SJCRH30 (cell line): ENCODE data around the gene PLCB1. TPM values are rescaled to one million over a fixed set of nuclear protein-coding genes. Genes with fewer than 3 reads are reported as not detected.

Source experiments
- DNase-seq, 2 experiments: peaks; one replicate each; pipeline ENCODE4 v3.0.0-alpha.2; 2015 to 2020
- H3K27ac ChIP-seq: fragments of 250-450 bp; sonication (Bioruptor Pico); 2 replicates; pipeline ENCODE4 v1.5.1; 2020; ENCODE audit warnings: mild to moderate bottlenecking, moderate library complexity
- H3K27me3 ChIP-seq: fragments of 250-450 bp; sonication (Bioruptor Pico); 2 replicates; pipeline ENCODE4 v1.5.1; 2020; ENCODE audit warnings: mild to moderate bottlenecking, moderate library complexity
- H3K36me3 ChIP-seq: fragments of 250-450 bp; sonication (Bioruptor Pico); 2 replicates; pipeline ENCODE4 v1.5.1; 2020; ENCODE audit warnings: mild to moderate bottlenecking, moderate library complexity
- H3K4me1 ChIP-seq: fragments of 250-450 bp; sonication (Bioruptor Pico); 2 replicates; pipeline ENCODE4 v1.5.1; 2020; ENCODE audit warnings: mild to moderate bottlenecking, moderate library complexity
- H3K4me3 ChIP-seq: fragments of 250-450 bp; sonication (Bioruptor Pico); 2 replicates; pipeline ENCODE4 v1.5.1; 2020; ENCODE audit warnings: mild to moderate bottlenecking, moderate library complexity
- H3K9me3 ChIP-seq: fragments of 250-450 bp; sonication (Bioruptor Pico); replicated peaks from 2 replicates; pipeline ENCODE4 v1.5.1; 2020; ENCODE audit warnings: mild to moderate bottlenecking, moderate library complexity
- total RNA-seq: library from RNA; depleted of rRNA; stranded (reverse); fragments of >200 nt; shearing (Covaris generic); gene quantifications from 2 replicates; pipeline ENCODE4 v1.2.3, GENCODE V29; 2014

Gene PLCB1
- total RNA-seq, 1 experiment from 2014 or later: 13.4 TPM

DNA sequence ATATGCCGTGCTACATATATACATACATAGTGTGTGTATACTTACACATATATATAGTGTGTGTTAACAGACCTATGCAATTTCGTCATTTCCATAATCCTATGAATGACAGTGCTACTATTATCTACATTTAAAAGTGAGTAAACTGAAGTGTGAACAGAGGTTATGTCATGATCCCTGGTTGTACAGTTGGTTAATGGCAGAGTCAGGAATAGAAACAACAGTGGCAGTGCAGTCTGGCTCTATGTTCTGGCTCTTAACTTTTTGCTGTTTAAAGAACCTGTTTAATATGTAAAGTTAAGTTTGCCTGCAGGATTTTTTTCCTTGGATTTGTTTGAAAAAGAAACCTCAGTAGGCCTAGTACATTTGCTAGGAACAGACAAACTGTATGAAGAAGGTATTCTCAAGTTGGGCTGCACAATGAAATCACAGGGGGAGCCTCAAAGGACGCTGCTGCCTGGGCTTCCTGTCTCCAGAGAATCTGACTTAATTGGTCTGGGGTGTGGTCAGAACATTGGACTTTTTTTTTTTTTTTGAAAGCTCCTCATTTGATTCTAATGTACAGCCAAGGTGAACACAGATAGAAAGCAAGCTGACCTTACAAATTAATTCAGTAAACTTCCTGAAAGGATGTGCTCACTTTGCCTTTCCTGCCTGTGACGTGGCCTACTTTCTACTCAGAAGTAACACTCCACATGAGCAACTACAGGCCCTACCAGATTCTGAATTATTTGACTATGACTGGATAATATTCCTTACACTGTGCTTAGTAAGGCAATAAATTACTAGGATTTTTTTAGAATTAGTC is 29.4 kb downstream of the PLCB1 start:
- no peak for DNase-seq
- H3K36me3 ChIP-seq: no peaks in the 10 kb centered on the region
- no peak overlapping the region for H3K4me3 ChIP-seq
- H3K27ac ChIP-seq: no peak overlapping the region
- no peaks in the 10 kb centered on the region for H3K27me3 ChIP-seq
- peaks cover 4% of the 10 kb centered on the region for H3K4me1 ChIP-seq
- H3K9me3 ChIP-seq: no peaks in the 10 kb centered on the region

DNA sequence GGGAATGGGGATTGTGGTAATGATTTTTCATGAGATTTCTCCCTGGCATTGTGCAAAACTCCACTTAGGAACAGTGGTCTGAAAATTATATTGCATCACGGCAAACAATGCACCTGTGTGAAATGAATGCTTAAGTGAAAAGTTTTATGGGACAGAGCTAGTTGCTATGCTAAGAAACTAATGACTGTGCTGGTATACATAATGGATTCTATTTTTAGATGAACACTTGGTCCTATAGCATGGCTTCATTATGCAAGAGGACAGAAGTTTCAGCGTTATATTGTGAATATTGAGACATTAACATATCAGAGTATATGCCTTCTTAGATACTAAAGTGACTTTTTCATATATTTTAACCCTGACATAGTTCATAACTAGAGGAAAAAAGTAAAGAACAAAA is 30.5 kb downstream of the PLCB1 start:
- Histone ChIP-seq H3K27ac (no peak overlapping the region), H3K4me3 (no peak overlapping the region), H3K4me1 (no peaks in the 10 kb centered on the region), H3K9me3 (no peaks in the 10 kb centered on the region), H3K36me3 (no peaks in the 10 kb centered on the region), H3K27me3 (no peaks in the 10 kb centered on the region)
- DNase-seq: no peak

DNA sequence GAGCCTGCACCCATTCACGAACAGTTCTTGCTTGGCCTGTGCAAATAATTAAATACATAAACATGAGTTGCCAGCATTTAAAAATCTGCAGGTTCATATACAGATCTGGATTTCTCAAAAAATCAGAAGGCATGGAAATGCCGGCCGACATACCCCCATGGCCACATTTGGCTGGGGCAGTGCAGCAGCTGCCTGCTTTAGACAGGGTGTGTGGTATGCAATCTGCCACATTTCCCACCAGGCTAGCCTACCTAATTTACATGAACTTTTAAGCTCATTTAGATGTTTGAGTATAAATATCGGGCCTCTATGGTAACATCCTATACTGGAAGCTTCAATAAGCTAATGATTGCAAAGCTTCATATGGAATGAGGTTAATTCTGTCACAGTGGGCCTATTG is 31.5 kb downstream of the PLCB1 start:
- no peak for DNase-seq
- Histone ChIP-seq H3K4me3 (no peak overlapping the region), H3K36me3 (no peaks in the 10 kb centered on the region), H3K9me3 (no peaks in the 10 kb centered on the region), H3K27me3 (no peaks in the 10 kb centered on the region), H3K4me1 (no peaks in the 10 kb centered on the region), H3K27ac (no peak overlapping the region)

DNA sequence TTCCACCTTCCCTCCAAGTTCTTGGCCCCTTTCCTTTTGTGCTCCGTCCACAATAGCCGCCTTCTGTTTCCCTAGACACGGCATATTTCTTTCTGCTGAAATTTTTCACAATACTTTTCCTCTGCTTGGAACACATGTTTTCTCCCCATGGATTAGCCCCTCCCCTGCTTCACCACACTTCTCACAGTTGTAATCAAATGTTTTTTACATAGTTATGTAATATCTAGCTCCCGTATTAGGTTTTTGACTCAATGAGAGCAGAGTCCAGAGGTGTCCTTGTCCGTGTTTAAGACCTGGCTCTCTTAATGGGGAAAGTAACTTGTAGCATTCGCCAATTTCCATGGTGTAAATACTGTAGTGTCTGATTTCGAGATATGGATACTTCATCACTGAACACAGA is 34.7 kb downstream of the PLCB1 start:
- no peak for DNase-seq
- Histone ChIP-seq H3K36me3 (no peaks in the 10 kb centered on the region), H3K4me1 (no peaks in the 10 kb centered on the region)

DNA sequence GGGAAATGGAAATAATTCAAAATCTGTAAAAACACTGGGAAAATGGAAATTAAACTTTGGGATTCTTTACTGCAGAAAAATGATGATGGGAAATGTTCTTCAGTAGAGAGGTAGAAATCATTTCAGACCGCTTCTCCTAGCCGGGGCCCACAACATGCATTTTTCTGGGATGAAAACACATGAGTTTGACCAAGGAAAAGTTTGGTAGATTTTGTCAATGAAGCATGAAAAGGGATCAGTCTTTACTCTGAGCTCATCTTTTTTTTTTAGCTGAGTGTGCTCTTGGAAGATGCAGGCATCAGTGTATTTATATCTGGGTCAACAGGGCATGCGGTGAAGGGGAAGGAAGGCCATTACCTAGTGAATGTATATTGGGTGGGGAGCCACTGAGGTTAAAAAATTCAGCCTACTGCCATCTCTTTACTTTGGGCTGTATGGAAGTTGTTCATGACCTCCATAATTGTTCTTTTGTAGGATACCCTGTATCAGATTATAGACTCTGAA is 36.8 kb downstream of the PLCB1 start:
- no peaks in the 10 kb centered on the region for H3K36me3 ChIP-seq
- H3K27me3 ChIP-seq: no peaks in the 10 kb centered on the region
- H3K27ac ChIP-seq: no peak overlapping the region
- H3K4me3 ChIP-seq: no peak overlapping the region
- DNase-seq: no peak
- H3K9me3 ChIP-seq: no peaks in the 10 kb centered on the region
- H3K4me1 ChIP-seq: no peaks in the 10 kb centered on the region

More for the DNA sequence above, 34.7 kb downstream of the PLCB1 start:
- Histone ChIP-seq H3K4me3 (no peak overlapping the region), H3K9me3 (no peaks in the 10 kb centered on the region), H3K27ac (no peak overlapping the region), H3K27me3 (no peaks in the 10 kb centered on the region)

DNA sequence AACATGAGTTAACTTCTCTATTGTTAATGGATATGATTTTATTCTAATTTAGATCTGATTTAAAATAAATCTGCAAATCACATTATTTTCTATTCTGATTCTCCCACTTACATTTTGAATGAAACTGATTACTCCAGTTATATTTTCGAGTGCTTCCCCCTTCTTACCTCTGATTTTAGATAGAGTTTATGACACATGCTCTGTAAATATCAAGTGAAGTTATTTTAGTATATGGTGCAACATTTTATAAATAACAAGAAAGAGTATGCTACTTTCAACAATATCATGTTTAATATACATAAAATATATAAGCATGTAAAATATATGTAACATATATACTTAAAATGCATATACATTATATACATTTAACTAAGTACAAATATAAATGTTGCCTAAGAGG is 38.9 kb downstream of the PLCB1 start:
- Histone ChIP-seq H3K27ac (no peak overlapping the region), H3K4me3 (no peak overlapping the region), H3K9me3 (no peaks in the 10 kb centered on the region), H3K36me3 (no peaks in the 10 kb centered on the region), H3K27me3 (no peaks in the 10 kb centered on the region), H3K4me1 (no peaks in the 10 kb centered on the region)
- DNase-seq: no peak

DNA sequence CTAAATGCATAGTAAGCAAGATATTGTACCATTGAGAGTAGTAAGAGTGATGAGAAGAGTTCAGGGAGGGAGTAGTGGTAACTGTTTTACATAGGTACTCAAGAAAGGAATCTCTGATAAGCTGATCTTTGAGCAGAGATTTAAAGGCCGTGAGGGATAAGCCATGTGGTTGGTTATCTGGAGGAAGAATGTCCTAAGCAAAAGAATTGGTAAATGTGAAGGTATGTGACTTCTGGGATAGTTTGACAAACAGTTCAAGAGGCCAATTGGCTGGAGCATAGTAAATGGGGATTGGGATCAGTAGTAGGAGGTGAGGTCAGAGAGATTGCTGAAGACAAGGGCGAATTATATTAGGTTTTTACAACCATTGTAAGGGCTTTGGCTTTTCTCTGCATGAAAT is 40.1 kb downstream of the PLCB1 start:
- H3K4me3 ChIP-seq: no peak overlapping the region
- no peaks in the 10 kb centered on the region for H3K27me3 ChIP-seq
- no peak for DNase-seq
- no peaks in the 10 kb centered on the region for H3K4me1 ChIP-seq
- no peaks in the 10 kb centered on the region for H3K36me3 ChIP-seq
- H3K9me3 ChIP-seq: no peaks in the 10 kb centered on the region
- H3K27ac ChIP-seq: no peak overlapping the region

DNA sequence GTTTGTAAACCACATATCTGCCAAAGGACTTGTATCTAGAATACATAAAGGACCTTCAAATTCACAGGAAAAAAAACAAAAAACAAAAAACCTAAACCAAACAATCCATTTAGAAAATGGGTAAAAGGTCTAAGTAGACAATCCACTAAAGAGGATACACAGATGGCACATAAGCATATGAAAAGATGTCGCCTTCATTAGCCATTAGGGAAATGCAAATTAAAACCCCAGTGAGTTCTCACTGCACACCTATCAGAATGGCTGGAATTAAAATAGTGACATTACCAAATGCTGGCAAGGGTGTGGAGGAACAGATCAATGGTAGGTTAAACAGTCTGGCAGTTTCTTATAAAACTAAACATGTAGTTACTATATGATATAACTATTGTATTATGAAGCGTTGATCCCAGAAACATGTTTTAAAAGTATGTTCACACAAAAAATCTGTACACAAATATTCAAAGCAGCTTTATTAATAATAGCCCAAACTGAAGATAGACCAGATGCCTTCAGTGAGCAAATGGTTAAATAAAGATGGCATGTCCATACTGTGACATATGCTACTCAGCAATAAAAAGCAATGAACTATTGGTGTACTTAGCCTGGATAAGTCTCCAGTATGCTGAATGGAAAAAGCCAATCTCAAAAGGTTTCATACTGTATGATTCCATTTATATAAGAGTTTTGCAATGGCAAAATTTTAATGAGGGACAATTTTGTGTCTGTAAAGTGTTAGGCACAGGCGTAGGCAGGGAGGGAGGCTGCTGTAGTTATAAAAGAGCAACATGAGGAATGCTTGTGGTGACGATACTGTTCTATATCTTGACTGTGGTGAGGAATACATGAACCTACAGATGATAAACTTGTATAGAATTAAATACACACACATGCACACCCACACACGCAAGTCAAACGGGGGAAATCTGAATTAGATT is 43.9 kb downstream of the PLCB1 start:
- no peak overlapping the region for H3K4me3 ChIP-seq
- no peaks in the 10 kb centered on the region for H3K27me3 ChIP-seq
- no peaks in the 10 kb centered on the region for H3K36me3 ChIP-seq
- no peak for DNase-seq
- no peaks in the 10 kb centered on the region for H3K4me1 ChIP-seq
- H3K27ac ChIP-seq: no peak overlapping the region
- H3K9me3 ChIP-seq: no peaks in the 10 kb centered on the region

DNA sequence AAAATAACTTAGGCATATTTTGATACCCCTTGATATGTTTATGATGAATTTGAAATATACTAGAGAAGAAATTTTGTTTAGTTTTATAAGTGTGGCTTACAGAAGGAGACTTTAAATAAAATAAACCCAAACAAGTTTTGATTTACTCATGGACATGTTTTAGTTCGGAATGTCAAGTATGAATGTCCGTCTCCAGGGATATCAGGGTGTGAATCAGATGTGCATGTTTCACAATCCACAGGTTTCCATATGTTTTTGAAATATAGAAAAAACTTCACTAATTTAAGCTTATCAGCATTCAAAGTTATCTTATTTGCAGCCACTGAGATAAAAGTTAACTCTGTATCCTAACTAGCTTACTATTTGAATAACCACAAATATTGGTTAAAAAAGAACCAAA is 51.5 kb downstream of the PLCB1 start:
- H3K9me3 ChIP-seq: no peaks in the 10 kb centered on the region
- no peak for DNase-seq
- H3K4me3 ChIP-seq: no peak overlapping the region

DNA sequence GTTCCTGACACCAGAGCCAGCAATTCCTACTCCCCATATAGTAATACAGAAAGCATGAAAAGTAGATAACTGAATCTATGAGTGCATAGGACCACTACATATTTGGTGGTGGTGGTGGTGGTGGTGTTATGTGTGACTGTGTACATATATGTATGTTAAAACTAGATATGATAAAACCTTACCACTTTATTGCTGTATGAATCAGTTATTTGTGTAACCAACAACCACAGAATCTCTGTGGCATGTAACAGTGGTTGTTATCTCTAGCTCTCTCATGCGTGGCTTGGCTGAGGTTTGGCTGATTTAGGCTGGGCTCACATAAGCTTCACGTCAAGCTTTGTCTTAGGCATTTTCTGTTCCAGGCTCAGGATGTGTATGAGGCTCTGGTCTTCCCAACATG is 55.7 kb downstream of the PLCB1 start:
- H3K9me3 ChIP-seq: no peaks in the 10 kb centered on the region
- no peaks in the 10 kb centered on the region for H3K4me1 ChIP-seq
- no peaks in the 10 kb centered on the region for H3K27me3 ChIP-seq
- no peak overlapping the region for H3K4me3 ChIP-seq
- no peak for DNase-seq
- H3K36me3 ChIP-seq: no peaks in the 10 kb centered on the region
- H3K27ac ChIP-seq: no peak overlapping the region

More for the DNA sequence above, 51.5 kb downstream of the PLCB1 start:
- Histone ChIP-seq H3K27me3 (no peaks in the 10 kb centered on the region), H3K27ac (no peak overlapping the region), H3K36me3 (no peaks in the 10 kb centered on the region), H3K4me1 (no peaks in the 10 kb centered on the region)

DNA sequence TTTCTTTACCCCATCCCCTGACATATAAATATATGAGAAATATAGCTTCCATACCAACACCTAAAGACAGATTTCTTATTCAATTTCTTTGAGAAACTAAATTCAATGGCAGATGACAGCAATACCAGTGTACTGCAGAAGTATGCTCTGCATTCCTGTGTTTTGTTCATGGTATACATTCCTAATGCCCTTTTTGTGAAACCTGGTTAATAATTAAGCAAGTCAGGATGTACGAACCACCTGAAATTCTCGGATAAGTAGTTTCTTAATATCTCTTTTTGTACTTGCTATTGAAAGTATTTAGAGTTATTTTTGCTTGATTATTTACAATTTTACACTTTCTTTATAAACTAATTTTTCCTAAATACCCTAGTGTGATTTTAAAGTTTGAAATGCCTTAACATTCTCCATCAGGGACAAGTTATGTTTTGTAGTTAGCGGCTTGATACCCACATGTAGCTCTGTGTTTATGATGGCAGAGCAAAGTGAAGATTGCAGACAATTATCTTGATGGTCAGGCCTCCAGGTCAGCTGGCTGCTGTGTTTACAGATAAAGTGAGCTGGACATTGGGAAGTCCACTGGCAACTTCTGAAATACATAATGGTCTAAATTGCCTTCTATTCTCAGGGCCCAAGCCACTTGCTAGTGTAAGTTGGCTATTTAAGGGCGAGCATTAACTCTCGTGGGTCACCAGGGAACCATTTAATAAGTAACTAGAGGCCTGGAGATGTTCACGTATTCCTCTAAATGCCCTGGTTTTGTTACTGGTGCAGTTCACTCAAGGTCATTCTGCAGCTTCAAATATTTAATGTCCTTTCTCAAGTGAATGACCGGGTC is 58.2 kb downstream of the PLCB1 start:
- no peaks in the 10 kb centered on the region for H3K36me3 ChIP-seq
- no peaks in the 10 kb centered on the region for H3K9me3 ChIP-seq
- DNase-seq: no peak
- H3K27ac ChIP-seq: no peak overlapping the region
- no peaks in the 10 kb centered on the region for H3K4me1 ChIP-seq
- no peaks in the 10 kb centered on the region for H3K27me3 ChIP-seq
- H3K4me3 ChIP-seq: no peak overlapping the region

DNA sequence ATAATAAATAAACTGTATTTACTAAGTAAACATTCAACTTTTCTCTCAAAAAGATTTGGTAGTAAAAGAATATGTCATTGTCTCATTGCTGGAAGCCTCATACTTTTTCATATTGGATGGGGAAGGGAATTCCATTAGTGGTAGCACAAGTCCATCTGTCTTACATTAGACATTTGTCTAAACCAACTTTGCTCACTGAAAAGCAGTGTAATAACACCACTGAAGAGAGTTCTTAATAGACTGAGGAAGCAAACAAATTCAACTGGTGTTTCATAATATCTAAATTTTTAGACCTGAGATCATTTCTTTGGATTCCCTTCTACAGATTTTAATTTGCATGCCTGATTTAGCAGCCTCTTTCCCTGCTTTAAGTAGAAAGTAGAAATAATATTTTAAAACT is 62.7 kb downstream of the PLCB1 start:
- no peaks in the 10 kb centered on the region for H3K9me3 ChIP-seq
- H3K27me3 ChIP-seq: no peaks in the 10 kb centered on the region
- H3K4me3 ChIP-seq: no peak overlapping the region
- no peaks in the 10 kb centered on the region for H3K36me3 ChIP-seq
- no peak for DNase-seq
- no peaks in the 10 kb centered on the region for H3K4me1 ChIP-seq
- no peak overlapping the region for H3K27ac ChIP-seq

DNA sequence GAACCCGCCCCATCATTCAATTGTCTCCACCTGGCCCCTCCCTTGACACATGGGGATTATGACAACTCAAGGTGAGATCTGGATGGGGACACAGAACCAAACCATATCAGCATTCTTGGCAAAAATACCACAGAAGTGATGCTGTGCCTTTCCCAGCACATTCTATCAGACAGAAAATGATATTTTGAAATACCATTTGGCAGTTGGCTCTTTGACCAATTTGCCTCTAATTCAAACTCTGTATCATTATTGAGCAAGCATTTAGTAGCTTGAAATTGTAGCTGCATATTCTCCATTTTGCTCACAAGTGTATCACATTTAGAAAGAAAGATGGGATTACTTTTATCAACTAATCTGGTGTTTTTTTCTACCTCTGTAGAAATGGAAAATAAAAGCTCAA is 64.0 kb downstream of the PLCB1 start:
- Histone ChIP-seq H3K27me3 (no peaks in the 10 kb centered on the region), H3K4me3 (no peak overlapping the region), H3K9me3 (no peaks in the 10 kb centered on the region), H3K27ac (no peak overlapping the region), H3K4me1 (no peaks in the 10 kb centered on the region), H3K36me3 (no peaks in the 10 kb centered on the region)
- DNase-seq: no peak

DNA sequence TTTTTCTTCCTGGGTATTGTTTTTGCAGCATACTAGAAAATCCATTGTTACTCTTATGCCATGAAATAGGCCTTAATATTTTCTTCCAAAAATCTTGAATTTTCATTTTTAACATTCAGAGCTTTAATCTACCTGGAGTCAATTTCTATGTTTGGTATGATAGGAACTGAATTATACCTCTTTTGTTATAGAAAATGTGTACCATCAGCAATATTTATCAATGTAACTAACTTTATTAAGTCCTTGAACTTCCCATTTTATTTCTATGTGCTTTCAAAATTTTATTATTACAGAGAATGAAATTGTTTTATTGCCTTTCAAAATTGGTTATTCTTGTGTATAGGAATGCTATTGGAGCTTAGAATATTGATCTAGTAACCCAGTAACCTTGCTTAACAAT is 68.2 kb downstream of the PLCB1 start:
- Histone ChIP-seq H3K27me3 (no peaks in the 10 kb centered on the region), H3K27ac (no peak overlapping the region), H3K4me3 (no peak overlapping the region), H3K36me3 (no peaks in the 10 kb centered on the region), H3K4me1 (no peaks in the 10 kb centered on the region), H3K9me3 (no peaks in the 10 kb centered on the region)
- DNase-seq: no peak
